OCI-M1 (cell line): ENCODE results near the gene NFATC3.

Experiments
- DNase-seq: peaks from one replicate; lab custom pipeline; 2025; lab: John Stamatoyannopoulos, UW

The NFATC3 gene

GRCh38 chr16:68085259-68086071, at the start of gene NFATC3:
Gene NFATC3 (plus strand): TSS chr16:68085370. CDS start chr16:68085682, 312 bp downstream.
- DNase-seq = peak; percentile 98

GRCh38 chr16:68037841-68038597, 47.2 kb upstream of the NFATC3 start:
- DNase-seq = peak; percentile 23

- DNase-seq = peak; percentile 84
These were observed 44.5 kb upstream of the NFATC3 start for GRCh38 chr16:68040506-68041288.

GRCh38 chr16:68041783-68042182, 43.4 kb upstream of the NFATC3 start:
- no peak for DNase-seq

GRCh38 chr16:68046106-68046505, 39.1 kb upstream of the NFATC3 start:
- DNase-seq = no peak

- no peak for DNase-seq
These were observed 37.2 kb upstream of the NFATC3 start for GRCh38 chr16:68047987-68048386.

- DNase-seq = no peak
These were observed 35.7 kb upstream of the NFATC3 start for GRCh38 chr16:68049449-68049848.

- DNase-seq = no peak
These were observed 29.8 kb upstream of the NFATC3 start for GRCh38 chr16:68055395-68055794.

- DNase-seq = no peak
These were observed 25.4 kb upstream of the NFATC3 start for GRCh38 chr16:68059804-68060203.

GRCh38 chr16:68061396-68061795, 23.8 kb upstream of the NFATC3 start:
- DNase-seq = no peak

GRCh38 chr16:68062910-68063393, 22.2 kb upstream of the NFATC3 start:
- no peak for DNase-seq

GRCh38 chr16:68064791-68065365, 20.3 kb upstream of the NFATC3 start:
- peak; percentile 92 for DNase-seq

GRCh38 chr16:68065716-68066305, 19.4 kb upstream of the NFATC3 start:
- DNase-seq = no peak

- peak; percentile 8 for DNase-seq
These were observed 18.4 kb upstream of the NFATC3 start for GRCh38 chr16:68066763-68067162.

- DNase-seq = no peak
These were observed 16.2 kb upstream of the NFATC3 start for GRCh38 chr16:68068926-68069325.

- DNase-seq = no peak
These were observed 15.5 kb upstream of the NFATC3 start for GRCh38 chr16:68069511-68070248.

- no peak for DNase-seq
These were observed 14.9 kb upstream of the NFATC3 start for GRCh38 chr16:68070249-68070730.

- DNase-seq = no peak
These were observed 14.2 kb upstream of the NFATC3 start for GRCh38 chr16:68070806-68071517.

- DNase-seq = no peak
These were observed 13.7 kb upstream of the NFATC3 start for GRCh38 chr16:68071518-68071901.
